OCI-LY7 (cell line): ENCODE data around the gene ACADVL. TPM values are rescaled to one million over a fixed set of nuclear protein-coding genes. Genes with fewer than 3 reads are reported as not detected.

ENCODE experiments used
- BruUV-seq: library from RNA; stranded (reverse); fragments of 400-500 nt; replicated peaks from 2 replicates; lab custom pipeline; 2021; lab: Mats Ljungman, UMichigan
- CTCF ChIA-PET: fragments of 300-600 bp; sonication (Branson Sonifier 250); formaldehyde crosslinking; loops from one replicate; lab custom pipeline; 2022; ENCODE audit warnings: antibody characterized with exemption; ENCODE audit not compliant: unreplicated experiment; lab: Charles Lee
- POLR2A ChIA-PET: fragments of 300-600 bp; sonication (Branson Sonifier 250); formaldehyde crosslinking; loops from one replicate; lab custom pipeline; 2022; ENCODE audit warnings: antibody characterized with exemption; lab: Charles Lee
- DNase-seq: peaks from one replicate; pipeline ENCODE4 v3.0.0-alpha.2; 2015; ENCODE audit warnings: low spot score
- H2AFZ ChIP-seq: fragments of 200-600 bp; sonication (generic), shearing (Covaris generic); 2 replicates; pipeline ENCODE4 v1.6.1; 2014; ENCODE audit warnings: mild to moderate bottlenecking, antibody characterized with exemption, low read length, moderate library complexity
- H3K27ac ChIP-seq: fragments of 200-600 bp; sonication (generic); 2 replicates; pipeline ENCODE4 v1.5.1; 2014; ENCODE audit warnings: mixed run types, low read depth, mild to moderate bottlenecking, moderate library complexity, low read length, inconsistent platforms; ENCODE audit not compliant: poor library complexity, severe bottlenecking
- H3K36me3 ChIP-seq: fragments of 200-600 bp; sonication (generic); 2 replicates; pipeline ENCODE4 v1.6.1; 2014; ENCODE audit warnings: mild to moderate bottlenecking, antibody characterized with exemption, low read length, moderate library complexity, mixed read lengths; ENCODE audit not compliant: insufficient read depth
- H3K4me1 ChIP-seq: fragments of 200-600 bp; sonication (generic); 2 replicates; pipeline ENCODE4 v1.5.1; 2014; ENCODE audit warnings: mild to moderate bottlenecking, low read length; ENCODE audit not compliant: insufficient read depth, poor library complexity, severe bottlenecking
- H3K4me2 ChIP-seq: fragments of 200-600 bp; sonication (generic); 2 replicates; pipeline ENCODE4 v1.6.1; 2014; ENCODE audit warnings: mild to moderate bottlenecking, low read length
- H3K4me3 ChIP-seq: fragments of 200-600 bp; sonication (generic); 2 replicates; pipeline ENCODE4 v1.5.1; 2014; ENCODE audit warnings: mild to moderate bottlenecking, low read depth, low read length; ENCODE audit not compliant: poor library complexity, severe bottlenecking
- H3K79me2 ChIP-seq: fragments of 200-600 bp; sonication (generic); 2 replicates; pipeline ENCODE4 v1.6.1; 2016; ENCODE audit warnings: low read depth, mild to moderate bottlenecking, low read length, moderate library complexity, mixed read lengths; ENCODE audit not compliant: insufficient read depth
- H3K9me2 ChIP-seq: fragments of 200-600 bp; sonication (generic); 2 replicates; pipeline ENCODE4 v1.6.1; 2016; ENCODE audit warnings: mild to moderate bottlenecking, low read length, mixed read lengths; ENCODE audit not compliant: insufficient read depth
- H3K9me3 ChIP-seq: fragments of 200-600 bp; sonication (generic); 2 replicates; pipeline ENCODE4 v1.6.1; 2014; ENCODE audit warnings: mild to moderate bottlenecking, mixed run types, low read length, mixed read lengths
- H4K20me1 ChIP-seq: fragments of 200-600 bp; sonication (generic); 2 replicates; pipeline ENCODE4 v1.6.1; 2014; ENCODE audit warnings: mild to moderate bottlenecking, antibody characterized with exemption, low read length, moderate library complexity, mixed read lengths; ENCODE audit not compliant: insufficient read depth
- CTCF ChIP-seq: fragments of 200-600 bp; sonication (generic); conservative IDR thresholded peaks from 2 replicates; pipeline ENCODE4 v1.5.1; 2014; ENCODE audit warnings: mild to moderate bottlenecking, antibody characterized with exemption, low read length, moderate library complexity, mixed read lengths
- EZH2phosphoT487 ChIP-seq: fragments of 200-600 bp; sonication (generic); IDR thresholded peaks from 2 replicates; pipeline ENCODE4 v1.6.1; 2018; ENCODE audit warnings: low read depth, borderline replicate concordance, mild to moderate bottlenecking, mixed run types, antibody characterized with exemption, low read length, moderate library complexity, mixed read lengths
- intact Hi-C: fragments of 100-400 bp; cut with micrococcal nuclease; formaldehyde crosslinking; loops from one replicate; pipeline ENCODE4 v1.10.0; 2022; ENCODE audit not compliant: unreplicated experiment
- total RNA-seq, 2 experiments: library from RNA; depleted of rRNA in 1 of 2; stranded (reverse); fragments of >200 nt in 1 of 2; shearing (Covaris generic) in 1 of 2; gene quantifications; 2 replicates each; pipeline ENCODE4 v1.2.3, GENCODE V29; 2014 to 2022

The ACADVL gene
- total RNA-seq, 2 experiments from 2014 or later = 204 to 297 TPM

- H3K4me1 ChIP-seq = peaks cover 10% of the 10 kb centered on the region
- H4K20me1 ChIP-seq = no peaks in the 10 kb centered on the region
- CTCF ChIA-PET = no interaction called here
- intact Hi-C loops = no loop called here
- H3K79me2 ChIP-seq = no peaks in the 10 kb centered on the region
- TF ChIP-seq CTCF (no peak), EZH2phosphoT487 (no peak)
- peaks cover 8% of the 10 kb centered on the region for H3K9me3 ChIP-seq
- DNase-seq = no peak
- BruUV-seq = no TSS peak
- no peak overlapping the region for H3K4me3 ChIP-seq
- H3K27ac ChIP-seq = no peak overlapping the region
- POLR2A ChIA-PET = no interaction called here
- H3K36me3 ChIP-seq = no peaks in the 10 kb centered on the region
- no peak overlapping the region for H2AFZ ChIP-seq
- H3K9me2 ChIP-seq = no peaks in the 10 kb centered on the region
- H3K4me2 ChIP-seq = no peak overlapping the region
Observed at GRCh38 chr17:7173687-7174602, 45.8 kb upstream of the ACADVL start.

- no peak for DNase-seq
- Histone ChIP-seq H2AFZ (no peak overlapping the region), H4K20me1 (no peaks in the 10 kb centered on the region), H3K9me3 (peaks cover 8% of the 10 kb centered on the region), H3K4me2 (no peak overlapping the region), H3K79me2 (no peaks in the 10 kb centered on the region), H3K27ac (no peak overlapping the region), H3K36me3 (no peaks in the 10 kb centered on the region), H3K9me2 (no peaks in the 10 kb centered on the region), H3K4me1 (peaks cover 10% of the 10 kb centered on the region), H3K4me3 (no peak overlapping the region)
- TF ChIP-seq EZH2phosphoT487 (no peak), CTCF (no peak)
- BruUV-seq = no TSS peak
- ChIA-PET POLR2A (no interaction called here), CTCF (no interaction called here)
- intact Hi-C loops = no loop called here
Observed at GRCh38 chr17:7174603-7175326, 45.0 kb upstream of the ACADVL start.
